ENCODE data around the gene ZNF445.

GRCh38 chr3:44469914-44470313 is 7.6 kb downstream of the ZNF445 start:
- TF ChIP-seq CTCF (IDR thresholded peaks at IDR 0.05 in 8 of 11, conservative IDR thresholded peaks at IDR 0.05 in 3 of 11) (no peak), POLR2AphosphoS5 (IDR thresholded peaks at IDR 0.05) (no peak)
